ENCODE results near the gene EPB42. TPM values are rescaled to one million over a fixed set of nuclear protein-coding genes. Genes with fewer than 3 reads are reported as not detected.
A peak's percentile ranks its signal among the peaks of the same experiment; 100 is the strongest.

Gene EPB42
- polyA plus RNA-seq, 1 donor (not counting 4 experiments of a cell fraction or from before 2014, with no cell fraction given), result not detected

DNA sequence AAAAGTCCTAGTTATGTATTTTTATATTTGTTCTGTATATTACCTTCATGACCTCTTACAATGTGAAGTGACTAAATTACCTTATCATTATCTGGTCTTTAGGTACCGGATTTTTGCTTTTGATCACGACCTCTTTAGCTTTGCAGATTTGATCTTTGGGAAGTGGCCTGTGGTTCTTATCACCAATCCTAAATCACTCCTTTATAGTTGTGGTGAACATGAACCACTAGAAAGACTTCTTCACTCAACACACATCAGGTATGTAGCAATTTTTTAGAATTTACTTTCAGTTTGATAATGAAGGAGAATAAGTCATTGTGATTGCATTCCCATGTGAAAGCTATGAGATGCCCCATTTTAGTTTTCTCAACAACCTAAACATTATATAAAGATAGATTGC, 69.1 kb downstream of the EPB42 start:
- Histone ChIP-seq H3K27me3 (ENCODE audit: control insufficient read depth, extremely low read depth, insufficient read depth, low read length) (no peaks in the 10 kb centered on the region), H3K79me2 (ENCODE audit: control insufficient read depth, insufficient read depth, low read length) (no peaks in the 10 kb centered on the region), H3K36me3 (ENCODE audit: control insufficient read depth in 2 of 2, extremely low read depth in 1 of 2, insufficient read depth in 2 of 2, low read length in 2 of 2) (no peaks in the 10 kb centered on the region), H3K4me2 (ENCODE audit: control insufficient read depth, extremely low read depth, insufficient read depth, low read depth, low read length) (no peak overlapping the region), H3K9me1 (ENCODE audit: control insufficient read depth, extremely low read depth, insufficient read depth, low read length) (no peaks in the 10 kb centered on the region), H3K9ac (ENCODE audit: control insufficient read depth, extremely low read depth, insufficient read depth, low read length) (no peak overlapping the region), H3K9me3 (ENCODE audit: control insufficient read depth, low read depth, low read length) (no peaks in the 10 kb centered on the region), H2AFZ (ENCODE audit: control insufficient read depth, low read length) (no peak overlapping the region), H3K4me3 (ENCODE audit: control insufficient read depth in 2 of 3, extremely low read depth in 1 of 3, insufficient read depth in 2 of 3, low read depth in 1 of 3, low read length in 3 of 3) (no peak overlapping the region), H3K27ac (ENCODE audit: control insufficient read depth, insufficient read depth, low read length) (no peak overlapping the region), H3K4me1 (ENCODE audit: control insufficient read depth, extremely low read depth, insufficient read depth, low read length) (peaks cover 7% of the 10 kb centered on the region), H4K20me1 (ENCODE audit: control insufficient read depth, extremely low read depth, insufficient read depth, low read length) (no peaks in the 10 kb centered on the region)
- no peak for FAIRE-seq
- dilution Hi-C loops (cut with MboI; ENCODE audit: extremely low pct_ligation_motif_present, low sequenced_read_pairs), result no loop called here
- no peak for DNase-seq (ENCODE audit: low read depth, low spot score)
- TF ChIP-seq, protein P1, sequence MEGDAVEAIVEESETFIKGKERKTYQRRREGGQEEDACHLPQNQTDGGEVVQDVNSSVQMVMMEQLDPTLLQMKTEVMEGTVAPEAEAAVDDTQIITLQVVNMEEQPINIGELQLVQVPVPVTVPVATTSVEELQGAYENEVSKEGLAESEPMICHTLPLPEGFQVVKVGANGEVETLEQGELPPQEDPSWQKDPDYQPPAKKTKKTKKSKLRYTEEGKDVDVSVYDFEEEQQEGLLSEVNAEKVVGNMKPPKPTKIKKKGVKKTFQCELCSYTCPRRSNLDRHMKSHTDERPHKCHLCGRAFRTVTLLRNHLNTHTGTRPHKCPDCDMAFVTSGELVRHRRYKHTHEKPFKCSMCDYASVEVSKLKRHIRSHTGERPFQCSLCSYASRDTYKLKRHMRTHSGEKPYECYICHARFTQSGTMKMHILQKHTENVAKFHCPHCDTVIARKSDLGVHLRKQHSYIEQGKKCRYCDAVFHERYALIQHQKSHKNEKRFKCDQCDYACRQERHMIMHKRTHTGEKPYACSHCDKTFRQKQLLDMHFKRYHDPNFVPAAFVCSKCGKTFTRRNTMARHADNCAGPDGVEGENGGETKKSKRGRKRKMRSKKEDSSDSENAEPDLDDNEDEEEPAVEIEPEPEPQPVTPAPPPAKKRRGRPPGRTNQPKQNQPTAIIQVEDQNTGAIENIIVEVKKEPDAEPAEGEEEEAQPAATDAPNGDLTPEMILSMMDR (optimal IDR thresholded peaks at IDR 0.05 in 1 of 3, IDR thresholded peaks at IDR 0.05 in 1 of 3, conservative IDR thresholded peaks at IDR 0.05 in 1 of 3; ENCODE audit: extremely low read depth in 1 of 3, insufficient read depth in 2 of 3, low read length in 3 of 3), result no peak
- no peak for TF ChIP-seq EZH2 (IDR thresholded peaks at IDR 0.05; ENCODE audit: low read length)

DNA sequence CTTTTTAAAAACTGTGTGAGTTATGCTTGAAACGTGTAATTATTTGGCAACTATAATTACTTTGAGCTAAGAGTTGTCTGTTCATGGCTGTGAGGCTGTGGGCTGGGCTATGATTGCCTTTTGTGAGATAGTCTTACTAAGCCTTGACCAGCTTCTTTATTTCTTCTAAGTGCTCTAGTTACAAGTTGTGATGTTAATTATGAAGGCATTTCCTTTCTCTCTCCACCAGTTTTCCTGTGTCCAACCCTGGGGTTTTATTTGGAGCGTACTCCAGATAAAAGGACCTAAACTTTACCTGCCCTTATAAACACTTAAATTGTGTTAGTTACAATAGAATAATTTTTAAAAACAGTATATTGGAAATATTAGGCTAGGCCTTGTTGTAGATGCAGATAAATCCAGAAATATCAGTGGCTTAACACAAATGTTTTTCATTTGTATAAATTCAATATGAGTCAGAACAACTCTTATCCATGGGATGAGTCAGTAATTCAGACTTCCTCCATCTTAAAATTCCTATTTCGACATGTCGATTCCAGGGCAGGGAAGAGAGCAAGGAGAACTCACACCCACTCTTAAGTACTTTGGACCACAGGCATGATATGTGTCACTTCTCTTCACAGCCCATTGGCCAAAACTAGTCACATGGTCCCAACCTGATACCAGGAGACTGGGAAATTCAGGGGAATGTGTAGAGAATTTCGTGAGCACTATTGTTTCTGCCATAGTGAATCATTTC, 70.5 kb downstream of the EPB42 start:
- FAIRE-seq (peak; percentile 89), DNase-seq (ENCODE audit: low read depth, low spot score) (peak; percentile 98)
- Histone ChIP-seq H3K27me3 (ENCODE audit: control insufficient read depth, extremely low read depth, insufficient read depth, low read length) (no peaks in the 10 kb centered on the region), H3K4me2 (ENCODE audit: control insufficient read depth, extremely low read depth, insufficient read depth, low read depth, low read length) (peak overlapping the region; percentile 17), H2AFZ (ENCODE audit: control insufficient read depth, low read length) (peak overlapping the region; percentile 70), H3K79me2 (ENCODE audit: control insufficient read depth, insufficient read depth, low read length) (no peaks in the 10 kb centered on the region), H3K4me3 (ENCODE audit: control insufficient read depth in 2 of 3, extremely low read depth in 1 of 3, insufficient read depth in 2 of 3, low read depth in 1 of 3, low read length in 3 of 3) (no peak overlapping the region), H3K9ac (ENCODE audit: control insufficient read depth, extremely low read depth, insufficient read depth, low read length) (peak overlapping the region; percentile 11), H3K4me1 (ENCODE audit: control insufficient read depth, extremely low read depth, insufficient read depth, low read length) (peaks cover 7% of the 10 kb centered on the region), H3K9me1 (ENCODE audit: control insufficient read depth, extremely low read depth, insufficient read depth, low read length) (no peaks in the 10 kb centered on the region), H3K9me3 (ENCODE audit: control insufficient read depth, low read depth, low read length) (no peaks in the 10 kb centered on the region), H3K27ac (ENCODE audit: control insufficient read depth, insufficient read depth, low read length) (peak overlapping the region; percentile 67), H3K36me3 (ENCODE audit: control insufficient read depth in 2 of 2, extremely low read depth in 1 of 2, insufficient read depth in 2 of 2, low read length in 2 of 2) (no peaks in the 10 kb centered on the region), H4K20me1 (ENCODE audit: control insufficient read depth, extremely low read depth, insufficient read depth, low read length) (no peaks in the 10 kb centered on the region)
- dilution Hi-C loops (cut with MboI; ENCODE audit: extremely low pct_ligation_motif_present, low sequenced_read_pairs), result no loop called here
- TF ChIP-seq, protein P1 (optimal IDR thresholded peaks at IDR 0.05 in 1 of 3, IDR thresholded peaks at IDR 0.05 in 1 of 3, conservative IDR thresholded peaks at IDR 0.05 in 1 of 3; ENCODE audit: extremely low read depth in 1 of 3, insufficient read depth in 2 of 3, low read length in 3 of 3), result no peak
- no peak for TF ChIP-seq EZH2 (IDR thresholded peaks at IDR 0.05; ENCODE audit: low read length)

Small RNA genes lying within 50 kb of the gene (small RNA-seq; reads per million reads assigned to genes)
- gene RF00019 (ENCODE audit: insufficient read length in 3 of 3, low read depth in 3 of 3, low replicate concordance in 1 of 3), result 0 reads per million in 3 experiments

Other genes starting within 250 kb of the EPB42 start
- 12.3 to 17.4 TPM (median 12.7 TPM) in 3 replicates for gene UBR1, start 115.0 kb downstream of the EPB42 start, polyA plus RNA-seq
- 4.5 to 5.5 TPM (median 4.6 TPM) in 3 replicates for gene TMEM62, start 87.4 kb downstream of the EPB42 start, polyA plus RNA-seq
- 42.8 to 53.5 TPM (median 46.1 TPM) in 3 replicates for gene CCNDBP1, start 35.6 kb downstream of the EPB42 start, polyA plus RNA-seq
- gene TGM5, start 45.9 kb upstream of the EPB42 start, polyA plus RNA-seq, result 0.07 to 0.23 TPM in 2 of 3 replicates, not detected in the other
- not detected in 3 replicates for gene TGM7, start 81.2 kb upstream of the EPB42 start, polyA plus RNA-seq
- gene LCMT2, start 109.6 kb upstream of the EPB42 start, polyA plus RNA-seq, result 10.6 to 14.1 TPM (median 14.0 TPM) in 3 replicates
- gene ZSCAN29, start 150.0 kb upstream of the EPB42 start, polyA plus RNA-seq, result 8.5 to 9.7 TPM (median 8.7 TPM) in 3 replicates
- 13.5 to 16.1 TPM (median 15.9 TPM) in 3 replicates for gene TUBGCP4, start 150.1 kb upstream of the EPB42 start, polyA plus RNA-seq